ENCODE measurements around the gene ELOVL5. TPM values are rescaled to one million over a fixed set of nuclear protein-coding genes. Genes with fewer than 3 reads are reported as not detected.

The ELOVL5 gene
- total RNA-seq, 4 donors from 2014 or later: 178 to 351 (median 263) TPM

DNA sequence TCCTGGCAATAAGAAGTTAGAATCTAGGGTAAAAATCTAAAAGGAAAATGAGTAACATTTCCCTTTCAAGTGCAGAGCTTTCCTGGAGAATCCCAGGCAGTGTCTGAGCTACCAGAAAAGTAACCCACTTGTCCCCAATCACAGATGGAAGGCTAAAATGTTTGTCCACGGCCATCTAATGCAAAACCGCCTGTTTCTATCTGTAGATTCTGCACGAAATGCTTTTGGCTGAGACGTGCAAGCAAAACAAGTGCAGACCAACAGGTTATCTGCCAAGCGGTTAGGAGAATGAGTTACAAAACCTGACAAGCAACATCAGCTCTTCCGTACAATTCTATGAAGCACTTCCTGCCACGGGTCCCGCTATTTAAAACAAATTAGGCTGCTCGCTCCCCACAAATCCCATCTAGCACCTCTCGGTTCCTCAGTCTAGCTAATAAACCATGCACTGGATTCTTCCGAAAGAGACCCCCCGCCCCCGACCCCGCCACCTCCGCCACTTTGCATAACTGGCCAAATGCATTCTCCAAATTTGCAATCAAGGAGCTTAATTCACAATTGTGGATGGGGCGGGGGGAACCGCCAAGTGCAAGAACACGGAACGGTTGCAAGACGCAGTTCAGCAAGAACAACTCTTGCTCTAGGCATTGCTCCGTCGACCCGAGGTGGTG is 1.4 kb downstream of the ELOVL5 start:
- TF ChIP-seq, protein P1, sequence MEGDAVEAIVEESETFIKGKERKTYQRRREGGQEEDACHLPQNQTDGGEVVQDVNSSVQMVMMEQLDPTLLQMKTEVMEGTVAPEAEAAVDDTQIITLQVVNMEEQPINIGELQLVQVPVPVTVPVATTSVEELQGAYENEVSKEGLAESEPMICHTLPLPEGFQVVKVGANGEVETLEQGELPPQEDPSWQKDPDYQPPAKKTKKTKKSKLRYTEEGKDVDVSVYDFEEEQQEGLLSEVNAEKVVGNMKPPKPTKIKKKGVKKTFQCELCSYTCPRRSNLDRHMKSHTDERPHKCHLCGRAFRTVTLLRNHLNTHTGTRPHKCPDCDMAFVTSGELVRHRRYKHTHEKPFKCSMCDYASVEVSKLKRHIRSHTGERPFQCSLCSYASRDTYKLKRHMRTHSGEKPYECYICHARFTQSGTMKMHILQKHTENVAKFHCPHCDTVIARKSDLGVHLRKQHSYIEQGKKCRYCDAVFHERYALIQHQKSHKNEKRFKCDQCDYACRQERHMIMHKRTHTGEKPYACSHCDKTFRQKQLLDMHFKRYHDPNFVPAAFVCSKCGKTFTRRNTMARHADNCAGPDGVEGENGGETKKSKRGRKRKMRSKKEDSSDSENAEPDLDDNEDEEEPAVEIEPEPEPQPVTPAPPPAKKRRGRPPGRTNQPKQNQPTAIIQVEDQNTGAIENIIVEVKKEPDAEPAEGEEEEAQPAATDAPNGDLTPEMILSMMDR (IDR thresholded peaks at IDR 0.05; ENCODE audit: low read depth): no peak

DNA sequence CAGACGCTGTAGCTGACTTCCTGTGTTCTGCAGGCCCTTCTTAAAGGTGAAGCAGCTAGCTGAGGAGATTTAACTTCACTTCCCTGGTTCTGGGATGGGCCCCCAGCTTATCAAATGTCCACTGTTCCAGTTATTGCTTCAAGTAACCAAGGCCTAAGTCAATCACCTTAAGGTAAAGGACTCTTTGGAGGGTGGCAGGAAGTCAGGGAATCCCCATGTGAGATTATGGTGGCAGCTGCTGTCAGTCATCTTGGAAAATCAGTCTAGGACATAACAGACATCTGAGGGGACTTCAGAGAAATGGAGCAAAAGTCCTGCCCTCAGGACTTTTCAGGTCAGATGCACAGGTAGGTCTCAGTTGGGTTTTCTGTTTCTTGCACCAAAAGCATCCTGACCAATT is 3.8 kb downstream of the ELOVL5 start:
- TF ChIP-seq, protein P1 (IDR thresholded peaks at IDR 0.05; ENCODE audit: low read depth): no peak

DNA sequence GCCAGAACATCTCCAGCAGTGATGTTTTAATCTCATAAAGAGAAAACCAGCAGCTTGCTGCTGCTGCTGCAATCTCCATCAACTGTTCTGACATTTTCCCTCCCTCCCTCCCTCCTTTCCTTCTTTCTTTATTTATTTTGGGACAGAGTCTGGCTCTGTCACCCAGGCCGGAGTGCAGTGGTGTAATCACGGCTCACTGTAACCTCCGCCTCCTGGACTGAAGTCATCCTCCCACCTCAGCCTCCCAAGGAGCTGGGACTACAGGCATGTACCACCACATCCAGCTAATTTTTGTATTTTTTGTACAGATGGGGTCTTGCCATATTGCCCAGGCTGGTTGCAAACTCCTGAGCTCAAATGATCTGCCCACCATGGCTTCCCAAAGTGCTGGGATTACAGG is 5.7 kb downstream of the ELOVL5 start:
- TF ChIP-seq, protein P1 (IDR thresholded peaks at IDR 0.05; ENCODE audit: low read depth): no peak

DNA sequence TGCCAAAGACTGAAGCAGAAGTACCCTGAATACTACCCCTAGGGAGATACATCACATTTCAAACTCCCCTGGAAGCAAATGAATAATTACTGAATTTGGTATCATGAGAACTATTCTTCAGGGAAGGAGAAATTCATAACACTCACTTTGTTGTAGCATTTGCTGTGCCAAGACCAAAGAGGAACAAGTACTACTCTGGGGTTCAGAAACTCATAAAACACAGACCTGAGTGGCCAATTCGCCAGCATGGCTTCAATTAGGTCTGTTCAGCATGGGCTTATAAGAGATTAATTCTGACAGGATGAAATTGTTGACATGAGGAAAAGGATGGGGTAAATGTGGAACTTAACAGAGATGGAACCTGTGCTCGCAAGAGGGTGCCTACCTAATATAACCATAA is 6.5 kb downstream of the ELOVL5 start:
- TF ChIP-seq, protein P1 (IDR thresholded peaks at IDR 0.05; ENCODE audit: low read depth): no peak

DNA sequence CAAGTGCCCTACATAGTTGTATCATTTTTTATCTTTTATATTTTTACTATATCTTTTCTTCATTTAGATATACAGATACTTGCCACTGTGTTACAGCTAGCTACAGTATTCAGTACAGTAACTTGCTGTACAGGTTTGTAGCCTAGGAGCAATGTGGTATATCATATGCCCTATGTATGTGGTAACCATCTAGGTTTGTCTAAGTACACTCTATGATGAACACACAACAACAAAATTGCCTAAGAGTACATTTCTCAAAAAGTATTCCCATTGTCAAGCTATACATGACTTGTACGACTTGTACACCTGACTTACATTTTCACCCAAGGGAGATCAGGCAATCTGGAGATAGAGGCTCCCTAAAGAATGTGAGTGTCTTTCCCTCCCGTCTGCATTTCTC is 8.2 kb downstream of the ELOVL5 start:
- TF ChIP-seq, protein P1 (IDR thresholded peaks at IDR 0.05; ENCODE audit: low read depth): no peak

DNA sequence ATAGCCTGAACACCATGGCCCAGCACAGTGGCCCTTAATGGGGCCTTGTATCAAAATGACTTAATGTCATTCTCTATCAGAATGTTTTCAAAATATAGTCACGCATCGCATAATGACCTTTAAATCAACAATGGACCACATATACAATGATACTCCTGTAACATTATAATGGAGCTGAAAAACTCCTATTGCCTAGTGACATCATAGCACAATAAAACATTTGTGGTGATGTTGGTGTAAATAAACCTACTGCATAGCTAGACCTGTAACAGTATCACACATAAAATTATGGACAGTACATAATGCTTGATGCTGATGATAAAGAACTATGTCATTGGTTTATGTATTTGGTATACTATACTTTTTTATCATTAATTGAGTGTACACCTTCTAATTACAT is 9.3 kb downstream of the ELOVL5 start:
- TF ChIP-seq, protein P1 (IDR thresholded peaks at IDR 0.05; ENCODE audit: low read depth): no peak

DNA sequence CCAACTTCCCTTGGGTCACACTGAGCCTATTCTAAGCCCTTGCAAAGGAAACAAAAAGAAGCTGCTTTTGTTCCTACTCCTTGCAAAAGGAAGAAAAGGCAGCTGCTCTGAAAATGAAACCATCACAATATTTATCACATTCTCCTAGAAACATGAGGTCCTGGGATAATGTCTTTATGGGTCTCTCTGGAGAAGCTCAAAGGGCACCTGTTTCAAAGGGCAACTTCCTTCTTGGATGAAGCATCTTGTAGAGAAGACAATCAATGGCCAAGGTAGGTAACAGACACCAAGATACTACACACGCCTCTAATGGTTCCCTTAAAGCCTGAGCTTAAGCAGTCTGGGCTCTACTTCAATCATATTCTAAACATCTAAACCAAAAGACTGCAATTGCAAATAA is 10.4 kb downstream of the ELOVL5 start:
- TF ChIP-seq, protein P1 (IDR thresholded peaks at IDR 0.05; ENCODE audit: low read depth): no peak

Measured in subcutaneous adipose tissue (tissue), 4 donors.